GM12878 (cell line): ENCODE data around the gene PODXL2.

Source experiments
- NRF1 ChIP-seq: conservative IDR thresholded peaks from 2 replicates; pipeline ENCODE4 v1.6.1; 2011; ENCODE audit warnings: mild to moderate bottlenecking, low read depth, low read length, improper control_type of control experiment
- POLR2A ChIP-seq: IDR thresholded peaks from 2 replicates; pipeline ENCODE4 v1.6.1; 2011; ENCODE audit warnings: low read depth, mild to moderate bottlenecking, low read length
- POLR2AphosphoS5 ChIP-seq: IDR thresholded peaks from 2 replicates; pipeline ENCODE4 v1.6.1; 2011; ENCODE audit warnings: mild to moderate bottlenecking, low read length, inconsistent platforms
- TF ChIP-seq, protein P1 (sequence below), 3 experiments: IDR thresholded peaks in 2 of 3; conservative IDR thresholded peaks in 1 of 3; 2 replicates each; pipeline ENCODE4 v1.5.1; 2011; ENCODE audit warnings: low read depth in 3 of 3, low read length in 3 of 3, mild to moderate bottlenecking in 3 of 3, control low read depth in 2 of 3, moderate library complexity in 2 of 3, inconsistent platforms in 1 of 3, mixed read lengths in 1 of 3; ENCODE audit not compliant: control insufficient read depth in 2 of 3, insufficient read depth in 1 of 3; ENCODE audit errors: extremely low read depth in 1 of 3

- no peak for TF ChIP-seq POLR2A
- no peak for TF ChIP-seq POLR2AphosphoS5
- TF ChIP-seq, protein P1, sequence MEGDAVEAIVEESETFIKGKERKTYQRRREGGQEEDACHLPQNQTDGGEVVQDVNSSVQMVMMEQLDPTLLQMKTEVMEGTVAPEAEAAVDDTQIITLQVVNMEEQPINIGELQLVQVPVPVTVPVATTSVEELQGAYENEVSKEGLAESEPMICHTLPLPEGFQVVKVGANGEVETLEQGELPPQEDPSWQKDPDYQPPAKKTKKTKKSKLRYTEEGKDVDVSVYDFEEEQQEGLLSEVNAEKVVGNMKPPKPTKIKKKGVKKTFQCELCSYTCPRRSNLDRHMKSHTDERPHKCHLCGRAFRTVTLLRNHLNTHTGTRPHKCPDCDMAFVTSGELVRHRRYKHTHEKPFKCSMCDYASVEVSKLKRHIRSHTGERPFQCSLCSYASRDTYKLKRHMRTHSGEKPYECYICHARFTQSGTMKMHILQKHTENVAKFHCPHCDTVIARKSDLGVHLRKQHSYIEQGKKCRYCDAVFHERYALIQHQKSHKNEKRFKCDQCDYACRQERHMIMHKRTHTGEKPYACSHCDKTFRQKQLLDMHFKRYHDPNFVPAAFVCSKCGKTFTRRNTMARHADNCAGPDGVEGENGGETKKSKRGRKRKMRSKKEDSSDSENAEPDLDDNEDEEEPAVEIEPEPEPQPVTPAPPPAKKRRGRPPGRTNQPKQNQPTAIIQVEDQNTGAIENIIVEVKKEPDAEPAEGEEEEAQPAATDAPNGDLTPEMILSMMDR (IDR thresholded peaks at IDR 0.05 in 2 of 3, conservative IDR thresholded peaks at IDR 0.05 in 1 of 3; ENCODE audit: control insufficient read depth in 2 of 3, extremely low read depth in 1 of 3, insufficient read depth in 1 of 3, low read depth in 3 of 3, low read length in 3 of 3), result no peak
- TF ChIP-seq NRF1, result no peak
Measured at GRCh38 chr3:127719369-127719768, 90.4 kb downstream of the PODXL2 start.
